ENCODE measurements around the gene HMGN1.

Gene HMGN1

GRCh38 chr21:39311164-39311563 is 37.7 kb downstream of the HMGN1 start:
- in situ Hi-C loops (cut with MboI; ENCODE audit: low sequenced_read_pairs): no loop called here

GRCh38 chr21:39307466-39307865 is 41.4 kb downstream of the HMGN1 start:
- in situ Hi-C loops (cut with MboI; ENCODE audit: low sequenced_read_pairs): no loop called here

- in situ Hi-C loops (cut with MboI; ENCODE audit: low sequenced_read_pairs): no loop called here
Measured at GRCh38 chr21:39300587-39300986, 48.3 kb downstream of the HMGN1 start.

GRCh38 chr21:39296891-39297290 is 52.0 kb downstream of the HMGN1 start:
- in situ Hi-C loops (cut with MboI; ENCODE audit: low sequenced_read_pairs): no loop called here
